Liver (tissue), 3 donors: Measurements from ENCODE around the gene KRT80.

ENCODE experiments used
- EGR1 ChIP-seq, 2 donors: IDR thresholded peaks; 2 replicates each; pipeline ENCODE4 v1.6.1; 2016 to 2018; ENCODE audit warnings: antibody characterized with exemption in 2 of 2, low read depth in 2 of 2
- FOXA1 ChIP-seq: IDR thresholded peaks from 2 replicates; pipeline ENCODE4 v1.6.1; 2016; ENCODE audit warnings: antibody characterized with exemption
- GABPA ChIP-seq, 2 donors: IDR thresholded peaks in 1 of 2; conservative IDR thresholded peaks in 1 of 2; 2 replicates each; pipeline ENCODE4 v1.6.1; 2016; ENCODE audit warnings: antibody characterized with exemption in 2 of 2, mild to moderate bottlenecking in 1 of 2, moderate library complexity in 1 of 2
- RAD21 ChIP-seq, 2 donors: IDR thresholded peaks; 2 replicates each; pipeline ENCODE4 v1.6.1; 2016; ENCODE audit warnings: antibody characterized with exemption in 2 of 2, mild to moderate bottlenecking in 2 of 2
- REST ChIP-seq: IDR thresholded peaks from 2 replicates; pipeline ENCODE4 v1.6.1; 2016; ENCODE audit warnings: antibody characterized with exemption, mild to moderate bottlenecking
- SP1 ChIP-seq: IDR thresholded peaks from 2 replicates; pipeline ENCODE4 v1.6.1; 2018; ENCODE audit warnings: antibody characterized with exemption, mild to moderate bottlenecking
- TAF1 ChIP-seq: conservative IDR thresholded peaks from 2 replicates; pipeline ENCODE4 v1.6.1; 2016; ENCODE audit warnings: antibody characterized with exemption, mild to moderate bottlenecking
- TF ChIP-seq, protein P1 (sequence below): fragments of 150-350 bp; IDR thresholded peaks from 2 replicates; pipeline ENCODE4 v1.5.1; 2017; ENCODE audit warnings: improper control_type of control experiment, low read depth, low read length; ENCODE audit not compliant: missing input control
- TF ChIP-seq, protein P2 (sequence below): IDR thresholded peaks from 2 replicates; pipeline ENCODE4 v1.6.1; 2016; ENCODE audit warnings: antibody characterized with exemption
- TF ChIP-seq, protein P3 (sequence below): IDR thresholded peaks from 2 replicates; pipeline ENCODE4 v1.6.1; 2016; ENCODE audit warnings: antibody characterized with exemption
- donor health status: healthy.
- donor health status: healthy.

- TF ChIP-seq, protein P1, sequence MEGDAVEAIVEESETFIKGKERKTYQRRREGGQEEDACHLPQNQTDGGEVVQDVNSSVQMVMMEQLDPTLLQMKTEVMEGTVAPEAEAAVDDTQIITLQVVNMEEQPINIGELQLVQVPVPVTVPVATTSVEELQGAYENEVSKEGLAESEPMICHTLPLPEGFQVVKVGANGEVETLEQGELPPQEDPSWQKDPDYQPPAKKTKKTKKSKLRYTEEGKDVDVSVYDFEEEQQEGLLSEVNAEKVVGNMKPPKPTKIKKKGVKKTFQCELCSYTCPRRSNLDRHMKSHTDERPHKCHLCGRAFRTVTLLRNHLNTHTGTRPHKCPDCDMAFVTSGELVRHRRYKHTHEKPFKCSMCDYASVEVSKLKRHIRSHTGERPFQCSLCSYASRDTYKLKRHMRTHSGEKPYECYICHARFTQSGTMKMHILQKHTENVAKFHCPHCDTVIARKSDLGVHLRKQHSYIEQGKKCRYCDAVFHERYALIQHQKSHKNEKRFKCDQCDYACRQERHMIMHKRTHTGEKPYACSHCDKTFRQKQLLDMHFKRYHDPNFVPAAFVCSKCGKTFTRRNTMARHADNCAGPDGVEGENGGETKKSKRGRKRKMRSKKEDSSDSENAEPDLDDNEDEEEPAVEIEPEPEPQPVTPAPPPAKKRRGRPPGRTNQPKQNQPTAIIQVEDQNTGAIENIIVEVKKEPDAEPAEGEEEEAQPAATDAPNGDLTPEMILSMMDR = no peak
- TF ChIP-seq REST = no peak
- TF ChIP-seq TAF1 = no peak
- TF ChIP-seq, protein P2, sequence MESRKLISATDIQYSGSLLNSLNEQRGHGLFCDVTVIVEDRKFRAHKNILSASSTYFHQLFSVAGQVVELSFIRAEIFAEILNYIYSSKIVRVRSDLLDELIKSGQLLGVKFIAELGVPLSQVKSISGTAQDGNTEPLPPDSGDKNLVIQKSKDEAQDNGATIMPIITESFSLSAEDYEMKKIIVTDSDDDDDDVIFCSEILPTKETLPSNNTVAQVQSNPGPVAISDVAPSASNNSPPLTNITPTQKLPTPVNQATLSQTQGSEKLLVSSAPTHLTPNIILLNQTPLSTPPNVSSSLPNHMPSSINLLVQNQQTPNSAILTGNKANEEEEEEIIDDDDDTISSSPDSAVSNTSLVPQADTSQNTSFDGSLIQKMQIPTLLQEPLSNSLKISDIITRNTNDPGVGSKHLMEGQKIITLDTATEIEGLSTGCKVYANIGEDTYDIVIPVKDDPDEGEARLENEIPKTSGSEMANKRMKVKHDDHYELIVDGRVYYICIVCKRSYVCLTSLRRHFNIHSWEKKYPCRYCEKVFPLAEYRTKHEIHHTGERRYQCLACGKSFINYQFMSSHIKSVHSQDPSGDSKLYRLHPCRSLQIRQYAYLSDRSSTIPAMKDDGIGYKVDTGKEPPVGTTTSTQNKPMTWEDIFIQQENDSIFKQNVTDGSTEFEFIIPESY = no peak
- TF ChIP-seq, protein P3, sequence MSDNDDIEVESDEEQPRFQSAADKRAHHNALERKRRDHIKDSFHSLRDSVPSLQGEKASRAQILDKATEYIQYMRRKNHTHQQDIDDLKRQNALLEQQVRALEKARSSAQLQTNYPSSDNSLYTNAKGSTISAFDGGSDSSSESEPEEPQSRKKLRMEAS = no peak
- TF ChIP-seq RAD21 (IDR thresholded peaks at IDR 0.05) = no peak
- TF ChIP-seq FOXA1 = no peak
- no peak for TF ChIP-seq GABPA (IDR thresholded peaks at IDR 0.05 in 1 of 2, conservative IDR thresholded peaks at IDR 0.05 in 1 of 2)
- TF ChIP-seq SP1 = no peak
- no peak for TF ChIP-seq EGR1 (IDR thresholded peaks at IDR 0.05; ENCODE audit: low read depth in 2 of 2)
These were observed 50.5 kb downstream of the KRT80 start for GRCh38 chr12:52141306-52141705.
